ENCODE data around the gene RCCD1. TPM values are rescaled to one million over a fixed set of nuclear protein-coding genes. Genes with fewer than 3 reads are reported as not detected.

Gene RCCD1
- total RNA-seq, 1 donor from 2014 or later: 21.9 TPM

GRCh38 chr15:90998737-90999136, 44.1 kb downstream of the RCCD1 start:
- intact Hi-C loops (cut with micrococcal nuclease): no loop called here

- intact Hi-C loops (cut with micrococcal nuclease): no loop called here
These were observed 46.5 kb downstream of the RCCD1 start for GRCh38 chr15:91001209-91001608.

GRCh38 chr15:91007266-91007665, 52.6 kb downstream of the RCCD1 start:
- intact Hi-C loops (cut with micrococcal nuclease): no loop called here

Other genes starting within 250 kb of the RCCD1 start
- 74.7 and 75.3 TPM in 2 replicates for gene BLM, start 237.5 kb upstream of the RCCD1 start, total RNA-seq
- 933 and 935 TPM in 2 replicates for gene FURIN, start 86.3 kb upstream of the RCCD1 start, total RNA-seq
- gene FES, start 70.4 kb upstream of the RCCD1 start, total RNA-seq: 168 and 170 TPM in 2 replicates
- 257 and 265 TPM in 2 replicates for gene MAN2A2, start 51.6 kb upstream of the RCCD1 start, total RNA-seq
- gene HDDC3, start 22.3 kb upstream of the RCCD1 start, total RNA-seq: 28.6 and 33.4 TPM in 2 replicates
- gene UNC45A, start 19.6 kb upstream of the RCCD1 start, total RNA-seq: 70.6 and 77.6 TPM in 2 replicates
- 98.6 and 105 TPM in 2 replicates for gene PRC1, start 39.7 kb downstream of the RCCD1 start, total RNA-seq
- 22.7 and 23.3 TPM in 2 replicates for gene VPS33B, start 67.7 kb downstream of the RCCD1 start, total RNA-seq
- gene SV2B, start 145.4 kb downstream of the RCCD1 start, total RNA-seq: 0.02 TPM in 1 of 2 replicates, not detected in the other